Transverse colon (tissue), 3 donors: Measurements from ENCODE around the gene ARAF.

Experiments
- CTCF ChIP-seq, 5 experiments: fragments of 200-600 bp in 3 of 5; fragments of 450-650 bp in 2 of 5; sonication (generic) in 3 of 5; IDR thresholded peaks; 1 replicate in 2 of 5; 2 replicates in 3 of 5; pipeline ENCODE4 v1.5.1; 2016 to 2017; ENCODE audit warnings: antibody characterized with exemption in 5 of 5, inconsistent platforms in 3 of 5, mild to moderate bottlenecking in 2 of 5, moderate library complexity in 1 of 5
- EP300 ChIP-seq: sonication (generic); formaldehyde crosslinking; IDR thresholded peaks from one replicate; pipeline ENCODE4 v1.6.1; 2017; ENCODE audit warnings: antibody characterized with exemption, low read depth
- POLR2A ChIP-seq: fragments of 450-650 bp; IDR thresholded peaks from one replicate; pipeline ENCODE4 v1.6.1; 2016; ENCODE audit warnings: antibody characterized with exemption, mild to moderate bottlenecking, moderate library complexity

GRCh38 chrX:47518144-47518543, 42.9 kb upstream of the ARAF start:
- TF ChIP-seq CTCF (IDR thresholded peaks at IDR 0.05) (no peak), EP300 (no peak), POLR2A (no peak)
